H1 (cell line): ENCODE data around the gene UMAD1. TPM values are rescaled to one million over a fixed set of nuclear protein-coding genes. Genes with fewer than 3 reads are reported as not detected.

Experiments
- CTCF ChIA-PET: fragments of 300-600 bp; sonication (Branson Sonifier 250); formaldehyde crosslinking; loops from one replicate; lab custom pipeline; 2021; ENCODE audit not compliant: partially characterized antibody; lab: Charles Lee
- POLR2A ChIA-PET: fragments of 300-600 bp; sonication (Branson Sonifier 250); formaldehyde crosslinking; loops from one replicate; lab custom pipeline; 2021; ENCODE audit warnings: inconsistent platforms; ENCODE audit not compliant: partially characterized antibody; lab: Charles Lee
- DNase-seq, 2 experiments: peaks; one replicate each; pipeline versions ENCODE4 v3.0.0 to v3.0.0-alpha.2; 2010 to 2022; ENCODE audit warnings: low spot score in 2 of 2, low read depth in 1 of 2, mixed read lengths in 1 of 2
- FAIRE-seq: peaks from 2 replicates; lab custom pipeline; 2011; peaks lifted over from hg19 to GRCh38; lab: Jason Lieb, UNC
- H2AFZ ChIP-seq: 2 replicates; pipeline ENCODE4 v1.8.1; 2012; ENCODE audit warnings: low read length, inconsistent platforms
- H2AK5ac ChIP-seq: 2 replicates; pipeline ENCODE4 v1.6.1; 2013; ENCODE audit warnings: low read depth, low read length
- H2BK120ac ChIP-seq: replicated peaks from 2 replicates; pipeline ENCODE3; 2013; ENCODE audit warnings: low read depth, low read length, inconsistent platforms
- H2BK12ac ChIP-seq: 2 replicates; pipeline ENCODE4 v1.6.1; 2013; ENCODE audit warnings: low read depth, low read length
- H2BK15ac ChIP-seq: 2 replicates; pipeline ENCODE4 v1.6.1; 2013; ENCODE audit warnings: low read length
- H2BK20ac ChIP-seq: 2 replicates; pipeline ENCODE4 v1.6.1; 2013; ENCODE audit warnings: low read length
- H2BK5ac ChIP-seq: 2 replicates; pipeline ENCODE4 v1.6.1; 2013; ENCODE audit warnings: low read depth, low read length
- H3K14ac ChIP-seq: 2 replicates; pipeline ENCODE4 v1.6.1; 2013; ENCODE audit warnings: inconsistent platforms; ENCODE audit not compliant: insufficient read length
- H3K18ac ChIP-seq: 2 replicates; pipeline ENCODE4 v1.6.1; 2013; ENCODE audit warnings: low read length; ENCODE audit errors: extremely low read depth
- H3K23ac ChIP-seq: 2 replicates; pipeline ENCODE4 v1.6.1; 2013; ENCODE audit warnings: inconsistent platforms; ENCODE audit not compliant: insufficient read length
- H3K23me2 ChIP-seq: 2 replicates; pipeline ENCODE4 v1.6.1; 2013; ENCODE audit warnings: low read depth, low read length
- H3K27ac ChIP-seq: 2 replicates; pipeline ENCODE4 v1.6.1; 2011; ENCODE audit warnings: low read depth, low read length, inconsistent platforms
- H3K27me3 ChIP-seq, 4 experiments: replicated peaks in 1 of 4; 1 replicate in 1 of 4; 2 replicates in 3 of 4; pipeline versions ENCODE4 v1.6.1 to v1.8.1; 2011 to 2013; ENCODE audit warnings: low read length in 3 of 4, mild to moderate bottlenecking in 3 of 4, inconsistent platforms in 2 of 4, mixed read lengths in 2 of 4, moderate library complexity in 1 of 4; ENCODE audit not compliant: control insufficient read depth in 3 of 4, insufficient read depth in 3 of 4; ENCODE audit errors: extremely low read depth in 1 of 4
- H3K36me3 ChIP-seq, 4 experiments: 2 replicates each; pipeline versions ENCODE4 v1.6.1 to v1.8.1; 2011 to 2013; ENCODE audit warnings: mild to moderate bottlenecking in 4 of 4, low read length in 3 of 4, moderate library complexity in 2 of 4, control low read depth in 1 of 4, inconsistent platforms in 1 of 4; ENCODE audit not compliant: insufficient read depth in 4 of 4, control insufficient read depth in 2 of 4
- H3K4ac ChIP-seq: replicated peaks from 2 replicates; pipeline ENCODE3; 2013; ENCODE audit warnings: low read length, low read depth, mixed read lengths, inconsistent platforms; ENCODE audit not compliant: insufficient read length
- H3K4me1 ChIP-seq, 4 experiments: replicated peaks in 1 of 4; 1 replicate in 1 of 4; 2 replicates in 3 of 4; pipeline versions ENCODE4 v1.6.1 to v1.8.1; 2011 to 2013; ENCODE audit warnings: low read length in 3 of 4, inconsistent platforms in 2 of 4, mixed read lengths in 1 of 4; ENCODE audit not compliant: insufficient read depth in 4 of 4, control insufficient read depth in 3 of 4
- H3K4me2 ChIP-seq, 2 experiments: 2 replicates each; pipeline versions ENCODE4 v1.6.1 to v1.8.1; 2011 to 2013; ENCODE audit warnings: low read depth in 2 of 2, low read length in 2 of 2, control low read depth in 1 of 2, inconsistent platforms in 1 of 2, mild to moderate bottlenecking in 1 of 2; ENCODE audit not compliant: insufficient read depth in 1 of 2
- H3K4me3 ChIP-seq, 4 experiments: fragments of 200-600, 300-600 bp in 1 of 4; sonication (generic), shearing (Covaris generic), sonication (Bioruptor Twin) in 1 of 4; 2 replicates each; pipeline versions ENCODE4 v1.5.1 to v1.8.1; 2011 to 2016; ENCODE audit warnings: low read length in 4 of 4, low read depth in 3 of 4, control low read depth in 2 of 4, inconsistent platforms in 2 of 4, mild to moderate bottlenecking in 2 of 4, mixed read lengths in 1 of 4, moderate library complexity in 1 of 4; ENCODE audit not compliant: insufficient read depth in 2 of 4; ENCODE audit errors: extremely low read depth in 1 of 4
- H3K56ac ChIP-seq: replicated peaks from 2 replicates; pipeline ENCODE3; 2013; ENCODE audit warnings: low read depth, mild to moderate bottlenecking, mixed read lengths, low read length, inconsistent platforms; ENCODE audit not compliant: insufficient read length
- H3K79me1 ChIP-seq: 2 replicates; pipeline ENCODE4 v1.6.1; 2013; ENCODE audit warnings: low read depth, low read length, control low read depth
- H3K79me2 ChIP-seq, 2 experiments: 2 replicates each; pipeline versions ENCODE4 v1.6.1 to v1.8.1; 2012 to 2013; ENCODE audit warnings: low read length in 2 of 2, mild to moderate bottlenecking in 2 of 2, inconsistent platforms in 1 of 2; ENCODE audit not compliant: insufficient read depth in 2 of 2, control insufficient read depth in 1 of 2
- H3K9ac ChIP-seq, 4 experiments: replicated peaks in 1 of 4; 1 replicate in 1 of 4; 2 replicates in 3 of 4; pipeline versions ENCODE4 v1.6.1 to v1.8.1; 2011 to 2013; ENCODE audit warnings: low read depth in 3 of 4, low read length in 3 of 4, control low read depth in 2 of 4, mild to moderate bottlenecking in 2 of 4, moderate library complexity in 2 of 4, inconsistent platforms in 1 of 4; ENCODE audit errors: extremely low read depth in 1 of 4
- H3K9me3 ChIP-seq, 2 experiments: 2 replicates each; pipeline versions ENCODE4 v1.6.1 to v1.8.1; 2012 to 2013; ENCODE audit warnings: mild to moderate bottlenecking in 2 of 2, moderate library complexity in 2 of 2, control low read depth in 1 of 2, inconsistent platforms in 1 of 2, low read depth in 1 of 2, low read length in 1 of 2, mixed read lengths in 1 of 2; ENCODE audit not compliant: insufficient read depth in 2 of 2
- H4K20me1 ChIP-seq, 2 experiments: replicated peaks in 1 of 2; 2 replicates each; pipeline versions ENCODE3 to v1.8.1; 2011 to 2013; ENCODE audit warnings: inconsistent platforms in 2 of 2, low read length in 2 of 2, mild to moderate bottlenecking in 1 of 2; ENCODE audit not compliant: insufficient read depth in 2 of 2, control insufficient read depth in 1 of 2
- H4K5ac ChIP-seq: 2 replicates; pipeline ENCODE4 v1.6.1; 2013; ENCODE audit warnings: low read length, low read depth, mixed read lengths, inconsistent platforms; ENCODE audit not compliant: insufficient read length
- H4K8ac ChIP-seq: 2 replicates; pipeline ENCODE4 v1.8.0; 2013; ENCODE audit warnings: mild to moderate bottlenecking, moderate library complexity, low read length, inconsistent platforms; ENCODE audit not compliant: insufficient read depth; ENCODE audit errors: extremely low read depth
- H4K91ac ChIP-seq: replicated peaks from 2 replicates; pipeline ENCODE3; 2013; ENCODE audit warnings: low read length, mixed read lengths, inconsistent platforms; ENCODE audit not compliant: insufficient read length
- EZH2 ChIP-seq: fragments of 200-600 bp; sonication (generic); IDR thresholded peaks from 2 replicates; pipeline ENCODE4 v1.7.1; 2012; ENCODE audit warnings: low read depth, mild to moderate bottlenecking, moderate library complexity, low read length, inconsistent platforms; ENCODE audit not compliant: severe bottlenecking
- WGBS, 2 experiments: shearing (Covaris generic) in 1 of 2; methylation state at CpG; one replicate each; pipeline versions ENCODE4 v1.1.6 to v1.1.7; 2013 to 2015; ENCODE audit warnings: low lambda C conversion rate in 2 of 2, mixed read lengths in 2 of 2, inconsistent platforms in 1 of 2, low coverage in 1 of 2, missing lambda C conversion rate in 1 of 2; ENCODE audit not compliant: insufficient replicate concordance in 2 of 2, insufficient coverage in 1 of 2, insufficient read length in 1 of 2; ENCODE audit errors: extremely low coverage in 1 of 2, missing lambda C conversion rate in 1 of 2; 5-methylcytosine and 5-hydroxymethylcytosine counted together
- polyA plus RNA-seq, 7 experiments: library from polyadenylated mRNA; depleted of rRNA in 3 of 7; stranded (reverse) in 5 of 7; unstranded in 2 of 7; fragments of >200 nt in 5 of 7; fragments of 200-250 nt in 2 of 7; gene quantifications; 1 replicate in 5 of 7; 2 replicates in 1 of 7; 4 replicates in 1 of 7; pipeline versions ENCODE4 v1.2.1 to v1.2.3, GENCODE V29; 2011 to 2013; ENCODE audit warnings: missing spikeins in 2 of 7, mixed read lengths in 2 of 7
- total RNA-seq: library from RNA; stranded (reverse); fragmentation: NEBNext Ultra II Directional; extraction: Animal tissue kit (Norgen Biotek cat#: 25700); gene quantifications from 2 replicates; pipeline ENCODE4 v1.2.1, GENCODE V29; 2021

Gene UMAD1
- total and polyA plus RNA-seq, 2 of the 8 experiments (the other 6 are each of a cell fraction or from before 2014, with no cell fraction given): 10.4 to 12.3 TPM

- H3K27me3 ChIP-seq: no peaks in the 10 kb centered on the region; a peak in 1 of 7 replicates
- H3K9ac ChIP-seq: no peak overlapping the region
- no peak overlapping the region for H2AK5ac ChIP-seq
- H3K27ac ChIP-seq: no peak overlapping the region
- no peak overlapping the region for H3K23ac ChIP-seq
- H3K4me2 ChIP-seq: no peak overlapping the region
- no peak overlapping the region for H4K8ac ChIP-seq
- no peak for DNase-seq
- no peaks in the 10 kb centered on the region for H3K79me1 ChIP-seq
- no peaks in the 10 kb centered on the region for H3K79me2 ChIP-seq
- no peaks in the 10 kb centered on the region for H3K23me2 ChIP-seq
- no peak overlapping the region for H2AFZ ChIP-seq
- H2BK12ac ChIP-seq: no peak overlapping the region
- H3K9me3 ChIP-seq: peaks cover 0 to 3% of the 10 kb centered on the region in 2 experiments; a peak in 1 of 4 replicates
- CTCF ChIA-PET: interaction anchor here (1.1 to 1.2 kb wide), 2 partner anchors 399 to 445 kb away, joined by 3 read pairs; no protein-coding TSS in a partner anchor
- no peak overlapping the region for H3K56ac ChIP-seq
- TF ChIP-seq EZH2: no peak
- TF ChIP-seq, all 59 proteins: peak for 0
- Histone ChIP-seq H2BK20ac (no peak overlapping the region), H3K18ac (no peak overlapping the region), H2BK5ac (no peak overlapping the region), H4K5ac (no peak overlapping the region), H4K91ac (no peak overlapping the region), H3K36me3 (no peaks in the 10 kb centered on the region), H3K4me3 (no peak overlapping the region), H3K4me1 (peaks cover 0 to 7% (median 4%) of the 10 kb centered on the region in 4 experiments; a peak in 3 of 7 replicates), H3K4ac (no peak overlapping the region), H2BK120ac (no peak overlapping the region), H3K14ac (no peak overlapping the region), H2BK15ac (no peak overlapping the region), H4K20me1 (no peaks in the 10 kb centered on the region)
- no peak for FAIRE-seq
- POLR2A ChIA-PET: no interaction called here
- WGBS, 2 experiments: 93% methylated on average over 5 of the region's 5 CpGs; no CpG with 5 or more reads in 1 of the 2 experiments
Observed at GRCh38 chr7:7791523-7791922, 151.0 kb downstream of the UMAD1 start.
